Right lobe of liver (tissue), 4 donors: ENCODE results near the gene TRIM41.

ENCODE experiments used
- CTCF ChIP-seq, 4 donors: fragments of 200-600 bp in 3 of 4; fragments of 450-650 bp in 1 of 4; IDR thresholded peaks; one replicate each; pipeline versions ENCODE4 v1.5.1 to v1.8.0; 2016 to 2022; ENCODE audit warnings: antibody characterized with exemption in 4 of 4, mild to moderate bottlenecking in 2 of 4
- POLR2A ChIP-seq: fragments of 450-650 bp; IDR thresholded peaks from one replicate; pipeline ENCODE4 v1.6.1; 2017; ENCODE audit warnings: antibody characterized with exemption, mild to moderate bottlenecking
- donor health status: DM: no; HTN: no; CAD: no.
- donor health status: DM: no; HTN: no; CAD: no.
- donor health status: DM: no; HTN: yes; CAD: no.

DNA sequence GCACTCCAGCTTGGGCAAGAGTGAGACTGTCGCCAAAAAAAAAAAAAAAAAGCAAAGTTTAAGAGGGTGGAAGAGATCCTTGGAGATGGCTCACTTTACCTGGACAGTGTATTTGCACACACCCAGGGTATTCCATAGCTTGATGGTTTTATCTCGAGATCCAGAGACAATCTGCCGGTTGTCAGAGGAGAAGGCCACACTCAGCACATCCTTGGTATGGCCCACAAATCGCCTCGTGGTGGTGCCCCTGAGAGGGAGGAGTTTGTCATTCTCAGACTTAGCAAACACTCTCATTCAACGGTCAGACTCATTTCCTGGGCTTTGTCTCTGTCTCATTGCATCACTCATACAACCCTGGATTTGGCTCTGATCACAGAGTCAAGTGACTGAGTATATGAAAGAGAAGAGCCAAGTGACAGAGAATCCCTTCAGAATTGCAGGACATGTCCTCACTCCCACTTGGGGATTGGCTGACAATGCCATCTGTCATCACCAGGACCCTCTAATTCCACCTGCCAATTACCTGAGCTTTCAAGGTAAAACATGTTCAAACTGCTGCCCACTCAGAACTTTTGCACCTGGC is 18.4 kb downstream of the TRIM41 start:
- TF ChIP-seq CTCF (IDR thresholded peaks at IDR 0.05) (no peak), POLR2A (no peak)
